GM12892 (cell line): ENCODE data around the gene CALM3.

Experiments used
- POLR2AphosphoS5 ChIP-seq: IDR thresholded peaks from 2 replicates; pipeline ENCODE4 v1.6.1; 2011; ENCODE audit warnings: low read depth, low read length, control low read depth
- TAF1 ChIP-seq: IDR thresholded peaks from 2 replicates; pipeline ENCODE4 v1.6.1; 2011; ENCODE audit warnings: low read depth, mild to moderate bottlenecking, control low read depth, low read length, borderline replicate concordance

GRCh38 chr19:46579361-46579879 is 21.7 kb upstream of the CALM3 start:
- TF ChIP-seq POLR2AphosphoS5 (no peak), TAF1 (no peak)
